Smooth muscle cell of the brain vasculature (primary cell): Measurements from ENCODE around the gene KIF16B.

Source experiments
- DNase-seq: peaks from one replicate; pipeline ENCODE4 v3.0.0-alpha.2; 2012; ENCODE audit warnings: low read depth, low spot score

KIF16B gene

DNA sequence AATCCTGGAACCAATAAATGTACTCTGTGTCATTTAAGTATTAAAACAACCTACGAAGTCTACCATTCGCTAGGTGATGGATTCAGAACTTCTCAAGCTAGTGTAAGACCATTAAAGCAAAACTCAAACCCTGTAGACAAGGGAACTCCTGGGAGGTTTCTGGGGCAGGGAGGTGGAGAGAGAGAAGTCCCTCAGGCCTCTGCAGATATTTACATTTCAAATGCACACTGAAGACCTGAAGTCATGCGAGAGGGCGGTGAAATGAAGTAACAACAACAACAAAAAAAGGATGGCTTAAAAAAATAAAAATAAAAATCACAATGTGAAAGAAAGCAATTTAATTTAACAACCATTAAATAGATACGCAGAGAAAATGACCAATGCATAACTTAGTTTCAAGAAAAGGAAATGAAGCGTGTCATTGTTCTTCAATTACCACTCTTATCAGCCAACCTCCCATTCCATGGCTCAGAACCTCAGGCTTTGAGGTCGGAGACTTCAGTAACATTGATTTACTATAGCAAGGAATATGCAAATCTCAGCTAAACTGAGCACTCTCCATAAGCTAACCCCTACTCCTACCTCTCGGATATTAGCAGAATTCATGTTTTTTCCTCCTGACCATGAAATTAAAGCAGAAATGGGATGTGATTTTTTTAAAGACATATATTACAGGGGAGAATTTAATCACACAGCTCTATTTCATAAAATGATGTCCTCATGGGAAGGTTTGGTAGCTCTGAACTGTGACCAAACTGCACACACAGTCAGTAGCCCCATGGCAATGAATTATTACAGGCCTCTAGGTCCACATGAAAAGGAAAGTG, 140.6 kb downstream of the KIF16B start:
- no peak for DNase-seq

DNA sequence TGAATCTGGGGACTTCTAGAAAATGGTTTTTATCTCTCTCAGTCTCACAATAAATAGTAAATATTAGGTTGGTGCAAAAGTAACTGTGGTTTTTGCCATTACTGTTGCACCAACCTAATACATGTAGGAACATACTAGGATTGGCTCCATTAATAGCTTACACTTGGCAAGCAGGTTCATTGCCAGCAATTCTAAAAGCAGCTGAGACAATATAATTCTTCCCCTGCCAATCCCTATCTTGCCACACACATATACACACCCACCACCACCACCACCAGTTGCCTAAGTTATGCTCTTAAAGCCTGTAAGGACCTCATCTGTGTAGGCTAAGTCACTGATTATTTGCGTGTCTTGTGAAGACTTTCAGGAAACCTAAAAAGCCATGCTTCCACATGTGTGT, 145.1 kb downstream of the KIF16B start:
- DNase-seq = no peak

DNA sequence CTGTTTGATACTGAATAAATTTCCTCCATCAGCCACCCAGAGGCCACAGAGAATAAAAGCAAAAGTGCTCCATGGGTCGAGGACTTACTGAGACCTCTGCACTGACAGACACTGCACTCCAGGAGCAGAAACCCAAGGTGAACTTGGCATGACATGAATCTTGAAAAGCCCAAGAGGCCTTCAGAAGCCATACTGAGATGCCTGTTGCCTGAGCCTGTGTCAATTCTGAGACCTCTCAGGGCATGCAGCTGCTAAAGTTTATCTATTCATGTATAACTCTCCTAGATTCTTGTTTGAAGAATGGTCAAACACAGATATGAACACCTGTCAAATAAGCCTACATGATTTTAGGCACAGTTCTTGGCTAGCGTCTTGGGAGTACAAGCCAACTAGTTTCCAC, 145.7 kb downstream of the KIF16B start:
- no peak for DNase-seq

DNA sequence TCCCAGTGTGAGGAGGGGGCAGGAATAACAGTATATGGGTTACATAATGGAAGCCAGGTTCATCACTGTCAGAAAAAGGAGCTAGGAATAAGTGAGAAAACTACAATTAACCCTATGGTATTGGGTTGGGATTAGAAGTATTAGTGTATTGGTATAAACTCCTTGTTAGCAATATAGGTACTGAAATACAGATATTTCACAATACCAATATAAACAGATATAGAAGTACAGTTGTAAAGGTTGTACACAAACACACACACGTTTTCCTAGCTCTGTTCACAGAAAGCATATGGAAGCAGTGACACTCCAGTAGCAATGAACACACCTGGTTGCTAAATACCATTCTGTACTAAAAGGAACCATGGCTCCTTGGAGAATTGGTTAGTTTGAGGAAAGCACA, 148.5 kb downstream of the KIF16B start:
- DNase-seq = no peak

DNA sequence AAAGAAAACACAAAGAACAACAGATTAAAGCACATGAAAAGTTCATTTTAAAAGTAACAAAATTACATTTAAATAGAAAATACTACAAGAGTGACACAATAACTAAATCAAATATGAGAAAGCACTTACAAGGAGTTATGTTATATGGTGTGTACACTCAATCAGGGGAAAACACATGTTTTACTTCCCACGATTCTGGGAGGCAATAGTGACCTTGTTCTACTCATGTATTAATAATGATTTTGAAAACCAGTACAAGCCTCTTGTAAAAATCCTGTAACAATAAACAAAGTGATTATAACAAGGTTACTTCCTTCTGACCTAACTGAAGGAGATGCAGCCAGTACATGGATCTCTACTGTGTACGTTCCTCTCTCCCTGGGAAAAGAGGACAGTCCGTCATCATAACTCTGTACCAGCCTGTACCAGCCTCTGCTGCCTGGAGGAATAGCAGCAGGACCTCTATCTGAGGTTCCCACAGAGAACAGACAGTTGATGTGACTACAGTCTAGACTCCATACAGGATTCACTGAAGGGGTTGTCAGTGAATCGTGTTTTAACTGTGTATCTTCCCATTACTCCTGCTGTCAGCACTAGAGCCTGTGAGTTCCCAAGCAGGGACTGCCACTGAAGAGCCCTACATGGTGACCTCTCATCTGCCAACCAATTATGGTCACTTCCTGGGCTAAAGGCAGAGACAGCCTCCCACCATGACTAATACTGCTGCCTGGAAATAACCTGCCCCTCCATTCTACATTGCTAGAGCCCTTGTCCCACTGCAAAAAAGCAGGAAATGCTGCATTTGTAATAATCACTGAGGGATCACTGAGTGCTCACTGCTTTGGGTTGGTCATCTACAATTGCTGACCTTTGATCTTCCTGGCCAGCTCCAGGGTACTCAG, 149.7 kb downstream of the KIF16B start:
- DNase-seq = no peak

DNA sequence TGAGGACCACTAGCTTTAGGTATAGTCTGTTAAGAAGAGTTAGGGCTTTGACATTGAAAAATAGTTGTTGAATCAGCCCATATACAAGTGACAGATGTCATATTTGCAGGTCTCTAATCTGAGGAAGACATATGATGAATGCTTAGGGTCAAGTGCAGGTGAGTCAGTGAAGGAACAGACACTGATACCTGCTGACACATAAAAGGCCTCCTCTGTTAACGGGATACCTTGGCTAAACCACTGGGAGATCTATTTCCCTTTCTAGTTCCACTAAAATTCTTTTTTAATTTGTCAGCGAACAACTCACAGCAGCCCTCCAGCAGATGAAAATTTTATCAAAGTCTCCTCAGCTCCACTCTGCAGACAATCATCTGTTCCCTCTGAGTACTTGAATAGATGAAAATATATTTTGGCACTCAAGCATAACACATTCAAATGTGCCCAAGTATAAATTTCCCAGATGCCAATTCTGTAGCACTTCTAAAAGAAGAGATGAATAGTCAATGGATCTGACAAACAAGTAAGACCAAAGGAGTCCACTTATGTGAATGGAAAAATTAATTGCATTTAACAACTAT, 154.0 kb downstream of the KIF16B start:
- no peak for DNase-seq

DNA sequence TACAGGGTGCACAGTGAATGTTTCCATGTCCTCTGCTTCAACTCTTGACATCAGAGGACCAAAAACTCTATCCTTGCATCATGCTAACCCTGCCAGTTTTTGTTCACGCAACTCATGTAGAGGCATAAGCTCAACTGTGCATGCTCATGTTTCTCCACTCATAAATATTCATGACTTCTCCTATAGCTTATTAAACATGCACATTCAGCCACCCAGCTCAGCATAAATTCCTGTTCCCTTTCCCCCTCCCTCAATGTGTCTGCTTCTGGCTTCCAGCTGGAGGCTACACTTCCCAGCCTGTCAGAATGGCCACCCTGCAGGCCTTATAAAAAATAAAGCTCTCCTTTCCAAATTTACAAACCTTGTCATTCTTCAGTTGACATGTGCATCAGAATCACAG, 154.6 kb downstream of the KIF16B start:
- DNase-seq = no peak

DNA sequence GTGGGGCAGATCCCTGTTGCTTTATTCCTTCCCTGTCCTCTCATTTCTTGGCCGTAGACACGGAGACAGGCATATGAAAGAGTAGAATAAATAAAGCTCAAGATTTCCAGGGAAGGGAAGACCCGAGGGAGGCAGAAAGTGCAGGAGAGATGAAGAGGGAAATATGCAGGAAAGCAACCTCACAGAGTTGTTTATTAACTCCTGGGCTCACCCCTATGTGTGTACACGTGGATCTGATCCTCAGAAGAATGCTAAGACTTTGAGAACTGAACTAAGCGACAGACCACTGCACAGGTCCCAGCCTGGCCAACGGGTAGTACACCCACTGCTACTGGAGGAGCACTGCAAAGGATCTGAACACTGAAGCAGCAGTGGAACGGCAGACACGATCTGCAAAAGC, 156.2 kb downstream of the KIF16B start:
- no peak for DNase-seq

DNA sequence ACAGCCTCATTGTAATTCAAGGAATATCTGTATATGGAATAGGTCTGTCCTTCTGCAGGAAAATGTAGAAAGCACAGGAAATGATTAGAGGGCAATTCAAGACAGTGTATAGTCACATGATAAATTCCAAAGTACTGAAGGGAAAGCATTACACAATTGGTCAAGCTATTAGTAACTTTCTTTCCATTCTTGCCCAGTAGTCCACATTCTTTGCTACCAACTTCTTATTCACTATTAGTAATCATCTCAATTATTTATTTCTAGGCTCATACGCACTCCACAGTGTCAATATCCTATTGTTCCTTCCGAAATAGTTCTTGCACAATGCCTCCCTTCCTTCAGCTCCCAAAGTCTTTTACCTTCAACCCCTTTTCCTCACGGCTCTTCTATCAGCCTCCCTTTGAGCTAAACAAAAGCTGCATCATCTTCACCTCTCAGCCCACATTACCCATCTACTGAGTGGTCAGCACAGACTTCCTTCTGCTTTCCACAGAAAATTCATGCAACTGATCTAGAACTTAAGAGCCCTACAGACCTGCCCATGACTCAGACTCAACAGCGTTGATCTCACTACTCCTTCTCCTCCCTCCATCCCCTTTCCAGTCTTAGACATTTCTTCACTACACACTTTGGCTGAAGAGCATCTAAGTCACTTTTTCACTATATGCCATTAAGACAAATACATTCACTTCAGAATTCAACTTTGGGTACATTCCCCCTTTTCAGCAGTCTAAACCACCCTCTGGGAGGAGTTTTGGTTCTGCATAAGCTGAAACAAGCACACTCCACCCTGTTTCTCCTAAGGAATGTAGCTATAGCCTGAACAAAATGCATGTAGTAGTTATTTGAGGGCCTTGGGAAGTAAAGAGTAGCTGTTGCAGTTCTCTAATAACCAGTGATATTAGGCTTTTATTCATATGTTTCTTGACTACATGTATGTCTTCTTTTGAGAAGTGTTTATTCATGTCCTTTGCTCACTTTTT, 157.9 kb downstream of the KIF16B start:
- DNase-seq = no peak

DNA sequence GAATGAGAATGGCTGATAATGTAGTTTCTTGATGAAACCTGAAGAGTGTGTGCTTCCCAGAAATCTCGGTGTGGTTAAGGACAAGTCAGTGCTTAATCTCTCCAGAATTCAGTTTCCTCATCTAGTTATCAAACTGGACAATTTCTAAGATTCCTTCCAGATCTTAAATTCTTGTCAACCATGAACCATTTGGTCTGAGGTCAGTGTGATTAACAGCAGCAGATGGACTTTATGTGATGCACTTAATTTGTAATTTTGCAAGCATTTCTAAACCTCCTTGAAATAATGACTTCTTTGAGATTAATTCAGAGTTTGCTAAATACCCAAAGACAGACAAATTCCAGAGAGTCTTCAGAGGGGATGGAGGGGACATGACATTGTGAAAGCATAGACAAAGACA, 160.3 kb downstream of the KIF16B start:
- DNase-seq = no peak

DNA sequence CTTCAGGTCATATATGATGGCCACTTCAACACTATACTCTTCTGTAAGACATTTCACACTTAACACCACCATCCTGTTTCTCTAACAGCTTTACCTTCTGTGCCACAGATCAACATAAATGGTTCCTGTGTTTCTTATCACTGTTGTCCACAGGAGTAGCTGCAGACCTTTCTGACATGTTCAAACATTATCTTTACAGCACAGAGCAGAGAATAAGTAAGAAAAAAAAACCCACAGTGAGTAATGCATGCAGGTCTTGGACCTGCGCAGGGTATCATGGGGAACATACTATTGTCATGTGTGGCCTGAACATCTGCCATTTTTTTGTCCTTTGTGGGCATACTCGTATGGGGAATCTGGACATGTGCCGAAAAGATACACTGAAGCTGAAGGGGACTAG, 161.9 kb downstream of the KIF16B start:
- DNase-seq = no peak

DNA sequence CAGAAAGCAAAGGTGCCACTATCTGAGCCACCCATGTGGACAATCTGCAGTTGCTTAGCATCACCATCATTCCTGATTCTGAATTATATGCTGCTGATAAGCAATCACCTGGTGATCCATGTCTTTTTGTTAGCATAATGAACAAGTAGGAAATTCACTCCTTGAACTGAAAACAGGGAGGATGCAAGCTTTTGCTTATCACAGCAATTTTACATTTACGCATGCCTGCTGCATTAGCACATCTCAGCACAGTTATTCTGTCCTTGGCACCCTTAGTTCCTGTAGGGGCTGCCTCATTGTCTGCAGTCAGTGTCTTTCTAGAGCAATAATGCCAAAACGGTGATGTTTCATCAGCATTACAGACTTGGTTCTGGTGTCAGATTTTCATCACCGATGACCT, 162.6 kb downstream of the KIF16B start:
- DNase-seq = no peak

DNA sequence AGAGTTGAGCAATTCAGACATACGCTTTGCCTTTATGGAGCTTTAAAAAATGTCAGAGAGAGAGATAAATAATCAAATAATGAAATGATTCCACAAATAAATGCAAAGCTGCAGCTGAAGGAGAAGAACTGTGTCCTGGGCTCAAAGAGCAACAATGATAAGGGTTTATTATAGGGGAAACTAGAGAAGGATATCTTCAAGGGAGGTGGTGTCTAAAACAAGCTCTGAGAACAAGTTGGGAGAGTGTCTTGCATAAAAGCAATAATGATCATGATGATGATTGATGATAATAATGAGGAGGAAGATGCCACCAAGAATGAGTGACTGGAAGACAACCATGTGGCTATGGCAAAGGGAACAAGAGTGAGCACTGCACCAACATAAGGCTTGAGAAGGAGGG, 164.3 kb downstream of the KIF16B start:
- DNase-seq = no peak

DNA sequence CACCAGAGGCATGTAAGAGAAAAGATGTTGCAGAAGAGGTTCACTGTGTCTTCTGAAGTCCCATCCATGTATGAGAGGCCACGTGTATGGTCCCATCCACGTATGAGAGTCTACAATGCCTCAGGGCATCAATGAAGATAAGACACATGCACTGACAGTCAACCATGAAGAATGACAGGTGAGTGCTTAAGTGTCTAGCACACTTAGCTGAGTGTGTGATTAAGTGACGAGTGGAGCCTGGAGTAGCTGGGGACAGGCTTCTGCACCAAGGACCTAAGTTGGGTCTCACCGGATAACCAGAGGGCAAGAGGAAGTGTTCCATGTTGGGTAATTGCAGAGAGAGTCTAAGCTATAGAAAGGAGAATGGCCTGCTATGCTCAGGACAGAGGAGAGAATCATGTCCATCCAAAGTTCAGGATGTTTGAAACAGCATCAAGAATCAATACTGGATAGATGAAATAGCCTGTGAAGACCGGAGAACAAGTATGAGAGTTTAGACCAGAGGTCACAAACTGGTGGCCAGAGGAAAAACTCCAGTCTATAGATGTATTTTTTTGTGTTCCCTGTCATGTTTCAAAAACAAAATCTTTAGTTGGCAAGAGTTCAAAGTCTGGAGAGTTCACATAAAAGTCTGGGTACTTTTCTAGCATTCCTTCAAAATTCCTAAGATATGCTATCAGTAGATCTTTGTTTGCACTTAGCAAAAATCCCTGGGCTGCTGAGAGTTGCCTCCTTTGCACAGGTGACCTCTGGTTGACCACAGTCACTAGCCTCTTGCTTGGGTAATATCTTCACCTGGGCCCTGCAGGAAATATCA, 165.8 kb downstream of the KIF16B start:
- DNase-seq = no peak

DNA sequence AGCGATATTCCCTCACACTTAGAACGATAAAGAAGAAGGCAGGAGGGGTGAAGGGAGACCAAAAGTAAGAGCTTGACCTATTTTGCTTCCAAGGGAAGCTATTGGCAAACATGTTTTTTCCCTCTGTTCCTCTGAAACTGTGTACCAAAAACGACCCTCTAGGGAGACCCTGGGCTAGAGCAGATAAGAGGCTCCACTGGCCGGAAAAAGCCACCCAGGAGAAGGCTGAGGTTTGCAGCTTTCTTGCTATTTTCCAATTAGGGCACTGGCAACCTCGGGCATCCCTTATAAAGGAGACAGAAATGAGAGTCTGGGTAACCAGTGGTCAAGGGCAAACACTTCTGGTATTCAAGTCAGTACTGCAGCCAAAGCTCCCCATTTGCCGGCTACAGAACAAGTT, 168.0 kb downstream of the KIF16B start:
- no peak for DNase-seq

DNA sequence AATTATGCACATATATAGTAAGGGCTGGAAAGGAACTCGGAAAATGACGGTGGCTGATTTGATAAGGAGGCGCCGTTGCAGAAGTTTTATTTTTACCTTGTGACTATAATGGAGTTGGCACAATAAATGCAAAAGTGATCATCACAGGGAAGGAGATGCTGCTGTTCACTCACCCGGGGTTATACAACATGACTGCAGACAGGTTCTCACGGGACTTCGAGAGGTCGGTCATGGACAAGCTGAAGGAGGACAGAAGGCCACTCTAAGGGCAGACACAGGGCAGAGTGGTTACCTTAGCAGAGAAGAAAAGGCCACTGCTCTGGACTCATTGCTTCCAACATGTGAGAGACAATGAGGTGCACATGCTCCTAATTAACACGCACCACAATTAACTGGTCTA, 168.6 kb downstream of the KIF16B start:
- no peak for DNase-seq

DNA sequence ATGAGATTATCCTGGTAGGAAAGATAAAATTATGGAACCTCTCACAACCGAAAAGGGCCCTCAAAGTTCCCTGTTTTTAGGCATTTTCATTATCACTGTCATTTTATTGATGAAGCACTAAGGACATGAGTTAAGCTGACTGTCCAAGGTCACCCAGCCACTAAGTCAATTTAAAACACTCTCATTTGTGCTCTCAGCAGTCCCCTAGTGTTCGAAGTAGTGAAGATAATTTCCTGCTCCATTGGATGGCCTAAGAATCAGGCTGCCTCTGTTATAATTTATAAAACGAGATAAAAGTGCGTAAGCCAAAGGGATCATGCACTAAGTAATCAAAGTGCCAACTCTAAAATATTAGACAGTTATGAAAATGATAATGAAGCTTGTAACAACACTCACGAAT, 169.1 kb downstream of the KIF16B start:
- DNase-seq = no peak

DNA sequence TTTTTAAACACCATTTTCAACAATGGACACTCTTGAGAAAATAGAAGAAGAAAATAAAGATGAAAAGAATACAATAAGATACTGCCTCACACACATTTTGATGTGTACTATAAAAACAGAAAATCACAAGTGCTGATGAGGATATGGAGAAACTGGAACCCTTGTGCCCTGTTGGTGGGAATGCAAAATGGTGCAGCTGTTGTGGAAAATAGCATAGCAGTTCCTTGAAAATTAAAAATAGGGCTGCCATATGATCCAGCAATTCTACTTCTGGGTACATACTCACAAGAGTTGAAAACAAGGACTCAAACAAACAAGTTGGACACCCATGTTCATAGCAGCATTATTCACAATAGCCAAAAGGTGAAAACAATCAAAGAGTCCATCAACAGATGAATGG, 173.0 kb downstream of the KIF16B start:
- no peak for DNase-seq

DNA sequence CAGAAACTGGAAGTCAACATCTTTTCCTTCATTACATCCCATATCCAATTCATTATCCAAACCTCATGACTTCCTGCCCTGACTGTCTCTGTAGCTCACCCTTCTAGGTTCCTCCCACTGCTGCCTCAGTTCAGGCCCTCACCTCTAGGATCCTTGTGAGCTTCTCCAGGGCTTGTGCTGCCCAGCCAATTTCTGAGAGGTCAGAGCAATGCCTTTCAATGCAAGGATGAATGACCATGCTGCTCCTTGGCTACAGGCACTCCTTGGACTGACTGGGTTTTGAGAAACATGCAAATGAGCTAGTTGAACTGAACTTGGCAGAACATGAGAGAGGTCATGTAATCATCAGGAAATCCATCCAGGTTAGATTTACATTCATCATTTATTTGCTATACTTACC, 173.4 kb downstream of the KIF16B start:
- no peak for DNase-seq

DNA sequence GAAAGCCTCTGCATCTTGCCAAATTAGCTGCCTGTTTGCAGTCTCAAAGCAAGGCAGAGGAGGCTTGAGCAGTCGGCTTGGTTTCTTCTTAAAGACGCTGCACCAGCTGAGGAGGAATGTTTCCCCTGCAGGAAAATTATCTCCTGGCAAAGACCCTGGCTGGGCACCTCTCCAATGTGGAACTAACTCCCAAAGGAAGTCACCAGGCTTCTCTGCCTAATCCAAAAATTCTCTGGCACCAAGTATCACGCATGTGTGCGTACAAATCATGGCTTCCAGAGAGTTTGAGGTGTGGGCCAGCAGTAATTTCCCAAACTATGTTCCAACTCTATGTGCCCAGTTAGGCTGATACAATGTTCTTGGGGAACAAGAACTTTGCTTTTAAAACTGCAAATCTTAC, 176.2 kb downstream of the KIF16B start:
- no peak for DNase-seq

DNA sequence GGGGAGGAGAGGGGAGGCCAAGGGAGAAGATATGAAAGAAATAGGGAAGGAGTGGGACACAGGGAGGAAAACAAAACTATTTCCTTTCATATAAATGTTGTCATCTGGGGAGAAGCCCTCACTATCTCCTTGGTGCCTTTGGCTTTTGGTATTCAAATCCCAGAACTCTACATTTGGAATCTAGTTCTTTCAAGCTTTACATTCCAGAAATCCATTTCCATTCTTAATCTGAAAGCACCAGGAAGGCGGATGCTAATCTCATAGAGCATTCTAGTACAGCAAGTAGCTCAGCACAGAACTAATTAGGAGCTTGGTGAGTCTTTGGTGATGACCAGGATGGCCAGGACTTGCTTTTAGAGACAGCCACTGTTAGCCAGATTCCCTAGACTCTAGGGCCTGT, 177.9 kb downstream of the KIF16B start:
- no peak for DNase-seq
